G401 (cell line): ENCODE data around the gene KCNAB1. TPM values are rescaled to one million over a fixed set of nuclear protein-coding genes. Genes with fewer than 3 reads are reported as not detected.
"Not testable (repeated sequence)": the region's sequence is repeated elsewhere in the genome, so short reads cannot be mapped to it uniquely, and the experiment has no call there.

ENCODE experiments used
- DNase-seq: peaks from one replicate; pipeline ENCODE4 v3.0.0-alpha.2; 2015; ENCODE audit warnings: low spot score
- in situ Hi-C: cut with HindIII; loops from 2 replicates; pipeline ENCODE4 v1.10.0; 2016; ENCODE audit warnings: low sequenced_read_pairs, mixed read lengths
- total RNA-seq: library from RNA; depleted of rRNA; stranded (reverse); fragments of >200 nt; shearing (Covaris generic); gene quantifications from 2 replicates; pipeline ENCODE4 v1.2.3, GENCODE V29; 2014

Gene KCNAB1
- total RNA-seq, 1 experiment from 2014 or later: 12.6 TPM

DNA sequence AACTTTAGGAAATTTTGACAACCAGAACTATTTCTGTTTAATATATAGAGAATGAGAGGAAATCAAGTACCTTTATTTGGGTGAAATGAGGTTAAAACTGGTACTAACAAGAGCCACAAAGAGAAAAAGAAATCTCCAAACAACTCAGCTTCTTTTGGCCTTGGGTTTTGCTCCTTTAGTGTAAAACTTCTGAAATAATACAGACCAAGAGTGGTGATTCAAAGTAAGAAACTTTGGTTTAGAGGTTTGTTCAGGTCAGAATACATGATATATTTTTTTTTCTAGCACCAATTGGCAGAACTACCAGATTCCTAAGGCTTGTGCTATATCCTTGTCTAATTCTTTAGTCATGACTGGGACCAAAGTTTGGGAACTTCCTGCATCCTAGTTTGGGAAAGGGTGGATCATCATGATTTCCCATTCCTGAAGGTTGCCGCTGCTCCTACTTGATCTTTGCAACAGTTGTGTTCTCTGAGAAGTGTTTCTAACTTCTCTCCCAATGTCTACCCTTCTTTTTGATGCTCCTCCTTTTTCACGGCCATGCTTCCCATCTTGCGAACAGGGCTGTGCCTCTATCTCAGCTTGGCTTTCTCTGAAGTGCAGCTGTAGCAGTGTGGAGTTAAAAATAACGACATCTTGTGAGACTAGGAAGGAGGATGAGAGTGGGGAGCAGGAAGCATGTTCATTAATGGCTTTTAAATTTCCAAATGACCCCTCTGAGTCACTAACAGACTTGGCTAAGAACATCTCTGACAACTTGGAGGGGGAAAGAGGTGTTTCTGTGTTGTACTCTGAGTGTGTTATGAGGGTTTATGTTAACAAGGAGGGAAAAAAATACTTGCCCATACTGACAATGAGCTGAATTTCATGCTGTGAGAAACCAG is 87.7 kb downstream of the KCNAB1 start:
- no peak for DNase-seq
- in situ Hi-C loops: no loop called here

- in situ Hi-C loops: no loop called here
- no peak for DNase-seq
Measured at GRCh38 chr3:156209631-156210335, 89.4 kb downstream of the KCNAB1 start.

GRCh38 chr3:156211583-156211982 is 91.2 kb downstream of the KCNAB1 start:
- in situ Hi-C loops: no loop called here

GRCh38 chr3:156214676-156215075 is 94.3 kb downstream of the KCNAB1 start:
- no peak for DNase-seq
- in situ Hi-C loops: no loop called here

More at GRCh38 chr3:156211583-156211982, 91.2 kb downstream of the KCNAB1 start:
- no peak for DNase-seq

DNA sequence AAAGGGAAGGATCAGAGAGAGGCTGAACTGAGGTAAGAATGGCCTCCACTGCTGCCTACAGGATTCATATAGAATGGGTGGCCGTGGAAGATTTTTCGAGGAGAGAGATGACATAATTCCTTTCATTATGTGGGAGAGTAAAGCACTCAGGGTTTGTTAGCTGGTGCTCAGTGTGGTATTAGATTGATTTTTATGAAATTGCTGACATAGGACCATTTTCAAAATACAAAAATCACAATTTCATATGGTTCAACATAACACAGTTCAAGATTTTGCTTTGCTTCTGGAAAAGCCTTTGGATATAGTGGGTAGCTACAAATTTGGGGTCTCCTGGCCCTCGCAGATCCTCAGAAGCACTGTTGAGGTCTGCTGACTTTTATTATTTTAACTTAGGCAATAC is 95.4 kb downstream of the KCNAB1 start:
- in situ Hi-C loops: no loop called here
- no peak for DNase-seq

DNA sequence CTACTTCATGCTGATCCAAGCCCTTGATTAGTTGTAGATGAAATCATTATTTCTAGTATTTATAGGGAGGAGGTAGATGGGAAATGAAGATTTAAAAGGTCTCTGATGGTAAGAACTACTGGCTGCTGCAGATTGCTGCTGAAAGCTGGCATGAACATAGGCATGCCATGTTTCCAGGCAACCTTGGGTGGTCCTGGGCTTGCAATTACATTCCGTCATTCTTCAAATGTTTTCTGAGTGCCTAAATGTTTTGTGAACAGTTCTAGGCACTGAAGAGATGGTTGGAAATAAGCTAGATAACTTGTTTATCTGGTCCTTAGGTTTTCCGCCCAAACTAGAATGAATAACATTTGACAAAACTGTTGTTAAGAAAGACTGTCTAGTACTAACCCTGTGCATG is 95.8 kb downstream of the KCNAB1 start:
- peak; percentile 44 for DNase-seq
- in situ Hi-C loops: no loop called here

DNA sequence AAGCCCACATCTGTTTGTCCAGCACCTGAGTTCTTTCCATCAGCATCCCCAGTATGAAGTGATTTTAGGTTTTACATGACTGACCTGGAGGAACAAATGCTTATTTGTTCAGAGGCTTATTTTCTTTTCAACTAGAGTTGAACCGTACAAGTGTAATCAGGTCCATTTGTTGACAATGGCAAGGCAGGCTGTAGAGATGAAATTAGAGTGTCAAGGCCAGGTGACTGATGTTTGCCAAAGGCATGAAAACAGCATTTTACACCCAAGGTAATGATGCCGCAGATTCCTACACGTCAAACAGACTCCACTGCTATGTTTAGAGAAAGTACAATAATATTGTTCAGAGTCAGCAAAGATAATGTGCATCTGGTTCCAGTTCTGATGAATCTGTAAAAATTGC is 96.5 kb downstream of the KCNAB1 start:
- DNase-seq: peak; percentile 59

DNA sequence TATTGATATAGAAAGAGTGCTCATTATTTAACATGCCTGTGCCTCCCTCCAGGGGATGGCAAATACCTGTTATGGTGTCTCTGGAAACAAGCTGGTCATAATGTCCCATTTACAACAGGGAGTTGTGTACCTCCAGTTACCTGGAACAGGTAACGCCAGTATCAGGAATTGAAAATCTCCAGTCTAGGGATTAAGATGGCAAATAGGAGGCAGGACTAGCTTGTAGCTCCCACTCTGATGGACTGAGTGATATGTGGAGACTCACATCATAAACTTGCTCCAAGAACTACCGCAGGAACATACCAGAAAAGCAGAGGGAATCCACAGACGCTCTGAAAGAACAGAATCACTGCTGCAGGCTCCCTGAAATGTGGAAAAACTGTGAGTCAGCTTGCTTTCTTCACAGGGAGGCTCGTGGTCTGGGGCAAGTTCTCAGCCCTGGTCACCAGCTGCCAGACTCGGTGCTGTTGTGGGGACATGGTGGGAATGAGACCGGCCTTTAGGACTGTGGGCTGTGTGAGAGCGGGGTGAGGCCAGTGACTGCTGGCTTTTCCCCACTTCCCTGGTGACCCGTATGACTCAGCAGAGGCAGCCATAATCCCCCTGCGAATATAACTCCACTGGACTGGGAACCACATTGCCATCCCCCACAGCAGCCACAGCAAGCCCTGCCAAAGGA is 97.4 kb downstream of the KCNAB1 start:
- DNase-seq: no peak
- in situ Hi-C loops: no loop called here

More for the DNA sequence above, 96.5 kb downstream of the KCNAB1 start:
- in situ Hi-C loops: no loop called here

GRCh38 chr3:156218353-156218744 is 98.0 kb downstream of the KCNAB1 start:
- in situ Hi-C loops: no loop called here
- peak; percentile 24 for DNase-seq

DNA sequence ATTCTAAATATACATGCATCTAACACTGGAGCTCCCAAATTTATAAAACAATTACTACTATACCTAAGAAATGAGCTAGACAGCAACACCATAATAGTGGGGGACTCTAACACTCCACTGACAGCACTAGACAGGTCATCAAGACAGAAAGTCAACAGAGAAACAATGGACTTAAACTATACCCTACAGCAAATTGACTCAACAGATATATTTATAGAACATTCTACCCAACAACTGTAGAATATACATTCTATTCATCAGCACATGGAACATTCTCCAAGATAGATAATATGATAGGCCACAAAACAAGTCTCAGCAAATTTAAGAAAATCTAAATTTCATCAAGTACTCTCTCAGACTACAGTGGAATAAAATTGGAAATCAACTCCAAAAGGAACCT is 102.0 kb downstream of the KCNAB1 start:
- in situ Hi-C loops, DNase-seq: not testable (repeated sequence)

DNA sequence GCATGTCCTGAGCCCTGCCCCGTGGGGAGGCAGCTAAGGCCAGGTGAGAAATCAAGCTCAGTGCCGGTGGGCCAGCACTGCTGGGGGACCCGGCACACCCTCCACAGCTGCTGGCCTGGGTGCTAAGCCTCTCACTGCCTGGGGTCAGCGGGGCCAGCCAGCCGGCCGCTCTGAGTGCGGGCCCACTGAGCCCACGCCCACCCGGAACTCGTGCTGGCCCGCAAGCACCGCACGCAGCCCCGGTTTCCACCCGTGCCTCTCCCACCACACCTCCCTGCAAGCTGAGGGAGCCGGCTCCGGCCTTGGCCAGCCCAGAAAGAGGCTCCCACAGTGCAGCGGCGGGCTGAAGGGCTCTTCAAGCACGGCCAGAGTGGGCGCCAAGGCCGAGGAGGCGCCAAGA is 103.7 kb downstream of the KCNAB1 start:
- not testable (repeated sequence) for DNase-seq

DNA sequence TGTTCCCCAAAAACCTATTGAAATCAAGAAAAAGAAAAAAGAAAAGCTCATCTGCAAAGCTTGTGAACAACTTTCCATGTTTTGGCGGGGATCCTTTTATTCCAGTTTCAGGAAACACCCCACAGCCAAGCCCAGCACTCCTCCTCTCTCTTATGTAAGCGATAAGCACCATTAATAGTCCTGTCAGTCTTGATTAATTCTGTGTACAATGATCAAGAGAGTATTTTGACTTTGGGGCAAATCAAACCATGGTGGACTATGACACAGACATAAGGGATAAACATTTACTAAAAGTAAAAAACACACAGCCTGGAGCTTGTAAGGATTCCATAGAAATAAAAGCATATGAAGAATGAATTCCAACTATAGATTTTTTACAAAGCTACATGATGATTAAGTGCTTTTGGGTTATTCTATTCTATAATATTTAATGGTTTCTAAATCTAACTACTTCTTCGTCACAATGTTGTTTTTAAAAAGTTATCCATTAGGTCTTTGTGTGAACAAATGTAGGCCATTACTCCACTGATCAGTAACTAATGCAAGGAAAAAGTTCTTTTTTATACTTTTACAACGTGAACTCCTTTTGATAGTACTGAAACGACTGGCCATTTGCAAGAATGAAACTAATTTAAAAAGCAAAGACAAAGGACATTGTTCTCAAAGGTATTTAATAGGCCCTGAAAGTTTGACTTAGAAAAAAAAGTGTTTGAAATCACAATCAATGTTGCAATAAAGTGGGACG is 106.5 kb downstream of the KCNAB1 start:
- in situ Hi-C loops: no loop called here
- no peak for DNase-seq

More for the DNA sequence above, 103.7 kb downstream of the KCNAB1 start:
- in situ Hi-C loops: not testable (repeated sequence)

DNA sequence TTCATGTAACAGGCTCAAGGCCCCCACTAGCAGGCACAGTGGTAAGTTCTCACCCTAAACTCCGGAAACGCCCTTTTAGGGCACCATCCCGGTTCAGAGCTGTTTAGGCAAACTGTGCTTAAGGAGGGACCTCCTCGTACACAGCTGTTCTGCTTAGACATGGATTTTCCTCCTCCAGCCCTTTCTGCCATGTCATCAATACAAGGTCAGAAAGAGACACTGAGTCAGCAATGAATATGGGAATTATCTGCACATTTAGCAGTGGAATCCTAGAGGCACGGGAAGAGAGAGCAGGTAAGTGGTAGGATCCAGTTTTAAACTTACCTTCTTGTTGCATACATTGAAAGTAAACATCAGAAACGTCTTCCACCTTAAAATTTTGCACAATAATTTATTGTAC is 107.3 kb downstream of the KCNAB1 start:
- DNase-seq: no peak
- in situ Hi-C loops: no loop called here

GRCh38 chr3:156230278-156230900 is 110.0 kb downstream of the KCNAB1 start:
- DNase-seq: no peak
- in situ Hi-C loops: no loop called here

DNA sequence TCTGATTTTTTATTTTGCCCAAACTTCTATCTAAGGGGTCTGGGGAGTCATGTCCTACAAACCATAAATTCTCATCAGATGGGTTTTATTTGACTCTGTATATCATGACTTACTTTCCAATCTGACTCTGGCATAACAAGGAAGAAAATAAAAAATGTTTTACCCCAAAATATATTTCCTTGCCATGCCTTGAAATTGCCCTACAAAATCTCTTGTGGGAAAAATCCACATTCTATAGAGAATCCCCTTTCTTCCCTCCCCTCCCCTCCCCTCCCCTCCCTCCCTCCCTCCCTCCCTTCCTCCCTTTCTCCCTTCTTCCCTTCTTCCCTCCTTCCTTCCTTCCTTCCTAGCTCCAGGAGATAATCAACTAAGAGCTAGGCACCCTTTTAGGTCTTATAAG is 110.8 kb downstream of the KCNAB1 start:
- DNase-seq, in situ Hi-C loops: not testable (repeated sequence)

DNA sequence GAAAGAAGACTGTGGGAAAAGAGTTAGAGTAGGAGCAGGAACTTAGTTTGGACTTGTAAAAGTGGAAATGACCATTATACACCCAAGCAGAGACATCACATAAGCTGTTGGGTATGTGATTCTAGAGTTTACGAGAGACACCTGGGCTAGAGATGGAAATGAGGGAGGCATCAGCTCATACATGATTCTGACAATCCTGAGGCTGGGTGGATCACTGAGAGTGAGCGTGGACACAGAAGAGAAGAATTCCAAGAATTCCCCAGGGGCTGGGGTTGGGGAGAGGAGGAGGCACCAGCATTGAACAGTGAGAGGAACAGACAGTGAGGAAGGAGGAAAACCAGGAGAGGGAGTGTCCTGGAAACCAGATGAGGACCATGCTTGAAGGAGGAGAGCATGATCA is 113.5 kb downstream of the KCNAB1 start:
- in situ Hi-C loops: no loop called here

DNA sequence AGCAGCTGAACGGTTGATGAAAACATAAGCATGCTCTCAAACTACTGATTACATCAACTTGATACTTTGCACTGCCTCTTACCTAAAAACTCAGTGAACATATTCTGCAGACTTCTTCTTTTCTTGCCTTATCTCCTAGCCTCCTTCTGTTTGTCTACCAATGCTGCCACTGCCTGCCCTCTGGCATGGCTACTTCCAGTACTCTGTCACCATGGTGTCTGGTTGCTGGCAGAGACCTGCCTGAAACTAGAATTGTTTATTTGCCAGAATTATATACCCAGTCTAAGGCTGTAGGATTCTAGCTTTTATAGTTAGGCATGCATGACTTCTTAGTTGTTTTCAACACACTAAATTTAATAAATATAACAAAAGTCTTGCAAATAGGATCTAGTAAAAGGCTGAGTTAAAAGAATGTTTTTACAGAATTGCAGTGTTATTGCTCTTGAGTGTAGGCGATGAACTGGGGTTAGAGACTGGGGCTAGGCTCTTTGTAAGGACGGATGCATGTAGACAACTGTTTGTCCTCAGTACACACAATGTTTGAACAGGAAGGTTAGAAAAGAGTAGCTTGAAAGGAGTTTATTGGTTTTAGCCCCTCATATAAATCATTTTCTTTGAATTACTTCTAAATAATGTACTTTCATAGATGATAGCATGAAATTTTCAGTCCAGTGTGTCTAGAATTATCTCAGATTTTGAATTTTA is 116.3 kb downstream of the KCNAB1 start:
- no peak for DNase-seq
- in situ Hi-C loops: no loop called here

More for the DNA sequence above, 113.5 kb downstream of the KCNAB1 start:
- DNase-seq: no peak

GRCh38 chr3:156240642-156241041 is 120.3 kb downstream of the KCNAB1 start:
- DNase-seq: no peak
- in situ Hi-C loops: no loop called here
